GM23338 (cell line): ENCODE results near the gene GPRC5C.

Experiments used
- EZH2phosphoT487 ChIP-seq: fragments of 200-600 bp; sonication (generic); IDR thresholded peaks from one replicate; pipeline ENCODE4 v1.8.1; 2018; ENCODE audit warnings: antibody characterized with exemption; ENCODE audit not compliant: unreplicated experiment
- POLR2AphosphoS5 ChIP-seq: IDR thresholded peaks from 2 replicates; pipeline ENCODE4 v1.6.1; 2016; ENCODE audit warnings: antibody characterized with exemption, low read depth
- TF ChIP-seq, protein P1 (sequence below), 2 experiments: fragments of 200-600 bp in 1 of 2; sonication (generic) in 1 of 2; conservative IDR thresholded peaks; 2 replicates each; pipeline versions ENCODE4 v1.5.1 to v1.6.1; 2016 to 2017; ENCODE audit warnings: antibody characterized with exemption in 2 of 2, low read depth in 2 of 2, mild to moderate bottlenecking in 2 of 2, moderate library complexity in 1 of 2
- TF ChIP-seq, protein P2 (sequence below): IDR thresholded peaks from one replicate; pipeline ENCODE4 v1.6.1; 2018; ENCODE audit warnings: antibody characterized with exemption; ENCODE audit not compliant: unreplicated experiment

DNA sequence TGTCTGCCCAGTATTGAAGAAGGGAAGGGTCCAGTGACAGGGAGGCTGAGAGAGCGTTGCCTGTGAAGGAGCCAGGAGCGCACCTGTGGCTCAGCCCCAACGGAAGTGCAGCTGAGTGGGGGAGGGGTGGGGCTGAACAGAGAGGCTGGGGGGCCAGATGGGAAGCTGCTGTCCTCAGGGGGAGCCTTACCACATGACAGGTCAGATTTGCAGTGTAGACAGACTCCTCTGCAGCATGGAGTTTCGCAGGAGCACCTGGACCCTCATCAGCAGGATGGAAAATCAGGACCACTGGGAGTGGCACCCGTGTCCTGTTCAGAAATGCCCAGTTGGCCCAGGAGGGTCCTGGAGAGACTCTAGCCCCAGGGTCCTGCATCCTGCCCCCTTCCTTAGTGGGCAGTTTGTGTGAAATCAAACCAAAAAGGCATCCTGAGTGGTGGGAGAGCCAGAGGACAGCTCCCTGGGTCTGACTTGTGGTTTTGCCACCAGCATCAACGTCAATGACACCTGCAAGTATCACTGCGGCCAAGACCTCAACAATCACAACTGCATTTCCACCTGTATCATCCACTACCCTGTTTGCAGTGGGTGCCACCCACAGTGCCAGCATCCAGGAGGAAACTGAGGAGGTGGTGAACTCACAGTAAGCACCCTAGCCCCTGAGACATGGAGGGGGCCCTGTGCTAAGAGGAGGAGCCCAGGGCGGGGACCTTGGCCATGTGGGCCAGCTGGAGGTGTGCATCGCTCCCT is 42.3 kb downstream of the GPRC5C start:
- TF ChIP-seq, protein P1, sequence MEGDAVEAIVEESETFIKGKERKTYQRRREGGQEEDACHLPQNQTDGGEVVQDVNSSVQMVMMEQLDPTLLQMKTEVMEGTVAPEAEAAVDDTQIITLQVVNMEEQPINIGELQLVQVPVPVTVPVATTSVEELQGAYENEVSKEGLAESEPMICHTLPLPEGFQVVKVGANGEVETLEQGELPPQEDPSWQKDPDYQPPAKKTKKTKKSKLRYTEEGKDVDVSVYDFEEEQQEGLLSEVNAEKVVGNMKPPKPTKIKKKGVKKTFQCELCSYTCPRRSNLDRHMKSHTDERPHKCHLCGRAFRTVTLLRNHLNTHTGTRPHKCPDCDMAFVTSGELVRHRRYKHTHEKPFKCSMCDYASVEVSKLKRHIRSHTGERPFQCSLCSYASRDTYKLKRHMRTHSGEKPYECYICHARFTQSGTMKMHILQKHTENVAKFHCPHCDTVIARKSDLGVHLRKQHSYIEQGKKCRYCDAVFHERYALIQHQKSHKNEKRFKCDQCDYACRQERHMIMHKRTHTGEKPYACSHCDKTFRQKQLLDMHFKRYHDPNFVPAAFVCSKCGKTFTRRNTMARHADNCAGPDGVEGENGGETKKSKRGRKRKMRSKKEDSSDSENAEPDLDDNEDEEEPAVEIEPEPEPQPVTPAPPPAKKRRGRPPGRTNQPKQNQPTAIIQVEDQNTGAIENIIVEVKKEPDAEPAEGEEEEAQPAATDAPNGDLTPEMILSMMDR (conservative IDR thresholded peaks at IDR 0.05; ENCODE audit: low read depth in 2 of 2), result no peak
- TF ChIP-seq, protein P2, sequence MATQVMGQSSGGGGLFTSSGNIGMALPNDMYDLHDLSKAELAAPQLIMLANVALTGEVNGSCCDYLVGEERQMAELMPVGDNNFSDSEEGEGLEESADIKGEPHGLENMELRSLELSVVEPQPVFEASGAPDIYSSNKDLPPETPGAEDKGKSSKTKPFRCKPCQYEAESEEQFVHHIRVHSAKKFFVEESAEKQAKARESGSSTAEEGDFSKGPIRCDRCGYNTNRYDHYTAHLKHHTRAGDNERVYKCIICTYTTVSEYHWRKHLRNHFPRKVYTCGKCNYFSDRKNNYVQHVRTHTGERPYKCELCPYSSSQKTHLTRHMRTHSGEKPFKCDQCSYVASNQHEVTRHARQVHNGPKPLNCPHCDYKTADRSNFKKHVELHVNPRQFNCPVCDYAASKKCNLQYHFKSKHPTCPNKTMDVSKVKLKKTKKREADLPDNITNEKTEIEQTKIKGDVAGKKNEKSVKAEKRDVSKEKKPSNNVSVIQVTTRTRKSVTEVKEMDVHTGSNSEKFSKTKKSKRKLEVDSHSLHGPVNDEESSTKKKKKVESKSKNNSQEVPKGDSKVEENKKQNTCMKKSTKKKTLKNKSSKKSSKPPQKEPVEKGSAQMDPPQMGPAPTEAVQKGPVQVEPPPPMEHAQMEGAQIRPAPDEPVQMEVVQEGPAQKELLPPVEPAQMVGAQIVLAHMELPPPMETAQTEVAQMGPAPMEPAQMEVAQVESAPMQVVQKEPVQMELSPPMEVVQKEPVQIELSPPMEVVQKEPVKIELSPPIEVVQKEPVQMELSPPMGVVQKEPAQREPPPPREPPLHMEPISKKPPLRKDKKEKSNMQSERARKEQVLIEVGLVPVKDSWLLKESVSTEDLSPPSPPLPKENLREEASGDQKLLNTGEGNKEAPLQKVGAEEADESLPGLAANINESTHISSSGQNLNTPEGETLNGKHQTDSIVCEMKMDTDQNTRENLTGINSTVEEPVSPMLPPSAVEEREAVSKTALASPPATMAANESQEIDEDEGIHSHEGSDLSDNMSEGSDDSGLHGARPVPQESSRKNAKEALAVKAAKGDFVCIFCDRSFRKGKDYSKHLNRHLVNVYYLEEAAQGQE, result no peak
- TF ChIP-seq POLR2AphosphoS5, result no peak
- no peak for TF ChIP-seq EZH2phosphoT487
